ENCODE measurements around the gene EYS.

Gene EYS

DNA sequence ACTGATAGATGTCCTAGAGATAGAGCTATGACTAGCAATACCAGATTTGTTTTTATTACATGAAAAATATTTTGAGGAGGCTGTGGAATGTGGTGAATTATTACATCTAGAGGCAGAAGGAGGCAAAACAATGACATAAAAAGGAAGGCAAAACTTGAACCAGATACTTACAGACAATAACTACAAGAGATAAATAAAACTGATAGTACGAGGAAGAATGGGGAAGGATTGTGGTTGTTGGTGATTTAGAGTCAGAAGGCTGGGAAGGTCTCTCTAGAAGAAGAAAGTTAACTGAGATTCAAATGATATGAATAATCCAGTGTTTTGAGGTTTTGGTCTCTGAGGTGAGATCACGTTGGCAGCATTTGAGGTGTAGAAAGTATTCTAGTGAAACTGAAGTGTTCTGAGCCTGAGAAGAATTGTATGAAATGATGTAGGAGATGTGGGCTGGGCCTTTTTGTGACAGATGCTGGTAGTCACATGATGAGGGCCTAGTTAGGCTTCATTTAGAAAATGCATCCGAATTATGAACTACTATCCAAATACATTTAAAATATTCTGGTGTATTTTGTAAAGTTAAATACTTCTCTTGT, 589.1 kb downstream of the EYS start:
- TF ChIP-seq, protein P1, sequence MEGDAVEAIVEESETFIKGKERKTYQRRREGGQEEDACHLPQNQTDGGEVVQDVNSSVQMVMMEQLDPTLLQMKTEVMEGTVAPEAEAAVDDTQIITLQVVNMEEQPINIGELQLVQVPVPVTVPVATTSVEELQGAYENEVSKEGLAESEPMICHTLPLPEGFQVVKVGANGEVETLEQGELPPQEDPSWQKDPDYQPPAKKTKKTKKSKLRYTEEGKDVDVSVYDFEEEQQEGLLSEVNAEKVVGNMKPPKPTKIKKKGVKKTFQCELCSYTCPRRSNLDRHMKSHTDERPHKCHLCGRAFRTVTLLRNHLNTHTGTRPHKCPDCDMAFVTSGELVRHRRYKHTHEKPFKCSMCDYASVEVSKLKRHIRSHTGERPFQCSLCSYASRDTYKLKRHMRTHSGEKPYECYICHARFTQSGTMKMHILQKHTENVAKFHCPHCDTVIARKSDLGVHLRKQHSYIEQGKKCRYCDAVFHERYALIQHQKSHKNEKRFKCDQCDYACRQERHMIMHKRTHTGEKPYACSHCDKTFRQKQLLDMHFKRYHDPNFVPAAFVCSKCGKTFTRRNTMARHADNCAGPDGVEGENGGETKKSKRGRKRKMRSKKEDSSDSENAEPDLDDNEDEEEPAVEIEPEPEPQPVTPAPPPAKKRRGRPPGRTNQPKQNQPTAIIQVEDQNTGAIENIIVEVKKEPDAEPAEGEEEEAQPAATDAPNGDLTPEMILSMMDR (IDR thresholded peaks at IDR 0.05; ENCODE audit: low read depth, low read length): no peak
- in situ Hi-C loops (cut with HindIII; ENCODE audit: low sequenced_read_pairs): no loop called here
- no peak overlapping the region for H3K4me3 ChIP-seq (ENCODE audit: low read depth, low read length)
- DNase-seq (ENCODE audit: low read depth, low spot score): no peak

DNA sequence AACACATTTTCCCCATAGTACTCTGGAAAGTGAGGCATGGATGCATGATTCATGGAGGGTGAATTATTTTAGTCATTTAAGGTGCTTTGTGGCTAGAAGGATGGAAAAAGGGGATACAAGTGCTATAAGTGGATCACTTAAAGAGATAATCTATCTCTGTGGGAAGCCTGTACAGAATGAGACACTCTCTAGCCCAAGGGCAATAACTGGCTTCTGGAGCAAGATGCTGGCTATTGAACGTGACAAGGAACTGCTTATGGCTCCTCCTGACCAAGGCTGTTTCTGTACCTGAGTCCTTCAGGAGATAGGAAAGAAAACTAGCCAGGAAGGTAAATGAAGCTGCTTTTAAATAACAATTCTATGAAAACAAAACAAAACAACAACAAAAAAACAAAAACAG, 590.7 kb downstream of the EYS start:
- in situ Hi-C loops (cut with HindIII; ENCODE audit: low sequenced_read_pairs): no loop called here
- H3K4me3 ChIP-seq (ENCODE audit: low read depth, low read length): no peak overlapping the region
- TF ChIP-seq, protein P1 (IDR thresholded peaks at IDR 0.05; ENCODE audit: low read depth, low read length): no peak

DNA sequence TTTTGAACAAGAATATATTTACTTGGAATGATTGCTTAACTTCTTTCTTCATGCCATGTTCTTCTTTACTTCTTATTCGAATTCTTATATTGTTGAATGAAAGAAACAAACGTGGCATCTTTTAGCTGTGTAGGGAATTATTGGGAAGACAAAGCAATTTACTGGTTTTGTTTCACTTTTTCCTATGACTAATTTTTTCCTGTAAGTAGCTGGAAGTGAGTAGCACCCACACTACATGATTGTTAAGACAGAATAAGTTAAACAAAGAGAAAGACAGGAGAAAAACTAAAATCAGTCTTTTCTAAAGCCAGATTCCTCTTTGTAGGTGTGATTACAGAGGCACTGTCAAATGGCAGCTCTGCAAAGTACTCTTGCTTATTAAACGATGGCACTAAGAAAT, 593.4 kb downstream of the EYS start:
- in situ Hi-C loops (cut with HindIII; ENCODE audit: low sequenced_read_pairs): no loop called here
- H3K4me3 ChIP-seq (ENCODE audit: low read depth, low read length): no peak overlapping the region
- DNase-seq (ENCODE audit: low read depth, low spot score): peak; percentile 4
- TF ChIP-seq, protein P1 (IDR thresholded peaks at IDR 0.05; ENCODE audit: low read depth, low read length): no peak

More for the DNA sequence above, 590.7 kb downstream of the EYS start:
- no peak for DNase-seq (ENCODE audit: low read depth, low spot score)

DNA sequence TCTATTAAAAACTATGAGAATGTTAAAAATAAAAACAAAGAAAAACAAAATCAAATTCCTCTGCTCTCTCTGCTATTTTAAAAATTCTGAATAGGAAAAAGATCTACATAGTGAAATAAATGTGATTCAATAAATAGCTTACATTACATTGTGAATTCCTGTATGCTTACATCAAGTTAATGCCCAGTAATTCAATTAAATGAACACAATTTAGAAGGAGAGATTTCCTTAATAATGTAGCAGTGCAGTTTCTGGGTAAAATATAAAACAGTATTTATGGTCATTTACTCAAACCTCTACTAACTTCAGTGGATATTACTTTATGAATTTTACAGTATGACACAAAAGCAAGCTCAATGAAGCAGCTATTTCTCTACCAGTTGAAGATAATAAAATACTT, 594.6 kb downstream of the EYS start:
- TF ChIP-seq, protein P1 (IDR thresholded peaks at IDR 0.05; ENCODE audit: low read depth, low read length): no peak
- no peak overlapping the region for H3K4me3 ChIP-seq (ENCODE audit: low read depth, low read length)
- no peak for DNase-seq (ENCODE audit: low read depth, low spot score)
- in situ Hi-C loops (cut with HindIII; ENCODE audit: low sequenced_read_pairs): no loop called here

DNA sequence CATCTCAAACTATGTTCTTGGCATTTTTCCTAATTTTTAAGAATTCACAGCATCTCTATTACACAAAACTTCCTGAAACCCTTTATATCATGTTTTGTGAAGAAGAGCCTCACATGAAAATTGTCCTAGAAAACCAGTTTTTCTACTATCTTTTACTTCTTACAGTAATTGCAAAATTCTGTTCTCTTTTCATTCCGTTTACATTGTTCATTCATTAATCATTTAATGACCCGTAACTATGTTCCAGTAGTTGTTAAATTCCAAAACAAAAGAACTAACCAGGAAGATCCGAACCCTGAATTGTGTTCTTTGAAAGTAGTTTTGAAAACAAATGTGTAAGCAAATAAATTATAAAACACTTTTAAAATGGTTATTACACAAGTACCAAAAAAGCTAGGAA, 597.0 kb downstream of the EYS start:
- TF ChIP-seq, protein P1 (IDR thresholded peaks at IDR 0.05; ENCODE audit: low read depth, low read length): no peak
- DNase-seq (ENCODE audit: low read depth, low spot score): no peak
- no peak overlapping the region for H3K4me3 ChIP-seq (ENCODE audit: low read depth, low read length)
- in situ Hi-C loops (cut with HindIII; ENCODE audit: low sequenced_read_pairs): no loop called here

DNA sequence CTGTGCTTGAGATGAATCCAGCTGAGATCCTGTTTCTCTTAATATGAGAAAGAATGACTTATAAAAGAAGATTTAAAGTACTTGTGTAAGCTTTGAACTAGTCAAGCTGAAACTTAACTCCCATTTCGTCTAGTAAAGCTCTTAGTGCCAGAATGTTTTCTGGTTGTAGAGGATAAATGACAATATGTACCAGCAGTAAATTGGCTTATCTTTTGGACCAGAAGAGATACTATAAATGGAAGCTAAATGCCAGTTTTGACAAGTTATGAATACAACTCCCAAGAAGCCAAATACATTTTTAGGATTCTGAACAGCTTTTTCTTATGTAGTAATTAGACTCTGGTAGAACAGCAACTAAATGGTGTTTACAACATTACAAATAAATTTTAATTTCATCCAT, 608.7 kb downstream of the EYS start:
- TF ChIP-seq, protein P1 (IDR thresholded peaks at IDR 0.05; ENCODE audit: low read depth, low read length): no peak

DNA sequence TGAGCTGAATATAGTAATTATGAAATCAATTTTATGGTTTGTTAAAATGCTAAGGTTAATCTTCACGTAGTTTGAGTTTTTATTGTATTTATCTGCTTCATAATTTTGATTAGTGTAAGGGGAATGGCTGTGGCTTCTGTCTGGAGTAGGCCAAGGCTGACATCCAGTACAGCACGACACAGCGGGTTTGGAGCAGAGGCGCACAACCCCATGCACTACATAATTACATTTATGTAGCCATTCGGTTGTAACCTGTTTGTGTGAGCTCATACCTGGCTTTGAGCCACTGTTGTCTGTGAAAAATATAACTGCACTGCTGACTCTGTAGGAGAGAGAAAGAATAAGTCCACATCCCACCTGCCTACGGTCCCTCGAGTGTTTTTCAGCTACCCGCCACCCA, 615.5 kb downstream of the EYS start:
- TF ChIP-seq, protein P1 (IDR thresholded peaks at IDR 0.05; ENCODE audit: low read depth, low read length): no peak
- in situ Hi-C loops (cut with HindIII; ENCODE audit: low sequenced_read_pairs): no loop called here
- no peak for DNase-seq (ENCODE audit: low read depth, low spot score)
- no peak overlapping the region for H3K4me3 ChIP-seq (ENCODE audit: low read depth, low read length)

More for the DNA sequence above, 608.7 kb downstream of the EYS start:
- no peak for DNase-seq (ENCODE audit: low read depth, low spot score)
- H3K4me3 ChIP-seq (ENCODE audit: low read depth, low read length): no peak overlapping the region
- in situ Hi-C loops (cut with HindIII; ENCODE audit: low sequenced_read_pairs): no loop called here
